GM21825 (cell line): Measurements from ENCODE around the gene TIMM17A.

Source experiments
- ATAC-seq: cut with Tn5 transposase; IDR thresholded peaks from one replicate; pipeline ENCODE4 v1.9.1; 2021; ENCODE audit warnings: mild to moderate bottlenecking, moderate library complexity; ENCODE audit not compliant: unreplicated experiment

TIMM17A gene

DNA sequence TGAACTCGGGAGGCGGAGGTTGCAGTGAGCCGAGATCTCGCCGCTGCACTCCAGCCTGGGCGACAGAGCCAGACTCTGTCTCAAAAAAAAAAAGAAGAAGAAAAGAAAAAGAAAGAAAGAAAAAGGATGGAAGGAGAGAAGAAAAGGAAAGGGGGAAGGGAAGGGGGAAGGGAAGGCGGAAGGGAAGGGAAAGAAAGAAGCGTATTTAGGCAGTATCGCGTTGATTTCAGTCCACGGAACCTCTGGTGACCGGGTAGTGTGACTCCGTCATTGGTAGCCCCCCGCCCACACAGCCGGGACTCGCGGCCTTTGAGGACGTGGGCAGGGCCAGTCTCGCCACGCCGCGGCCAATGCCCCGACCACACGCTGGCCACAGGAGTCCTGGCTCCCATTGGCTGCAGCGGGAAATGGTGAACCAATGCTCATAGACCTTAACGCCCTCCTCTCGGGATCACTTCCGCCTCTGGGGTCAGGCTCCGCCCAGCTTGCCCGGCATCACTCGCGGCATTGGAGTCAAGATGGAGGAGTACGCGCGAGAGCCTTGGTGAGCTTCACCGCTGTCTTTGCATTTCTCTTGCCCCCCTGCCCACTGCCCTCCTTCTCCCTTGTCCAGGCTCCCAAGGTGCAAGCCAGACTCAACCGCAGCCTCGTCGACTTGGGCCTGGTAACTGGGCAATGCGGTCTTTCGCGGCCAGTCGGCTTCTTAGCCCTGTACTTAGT, at the start of gene TIMM17A:
TSS of gene TIMM17A (plus strand) at position 495 of the 720 bp plus-strand sequence. CDS start at position 519, 24 bp downstream.
- peak; percentile 98 for ATAC-seq

DNA sequence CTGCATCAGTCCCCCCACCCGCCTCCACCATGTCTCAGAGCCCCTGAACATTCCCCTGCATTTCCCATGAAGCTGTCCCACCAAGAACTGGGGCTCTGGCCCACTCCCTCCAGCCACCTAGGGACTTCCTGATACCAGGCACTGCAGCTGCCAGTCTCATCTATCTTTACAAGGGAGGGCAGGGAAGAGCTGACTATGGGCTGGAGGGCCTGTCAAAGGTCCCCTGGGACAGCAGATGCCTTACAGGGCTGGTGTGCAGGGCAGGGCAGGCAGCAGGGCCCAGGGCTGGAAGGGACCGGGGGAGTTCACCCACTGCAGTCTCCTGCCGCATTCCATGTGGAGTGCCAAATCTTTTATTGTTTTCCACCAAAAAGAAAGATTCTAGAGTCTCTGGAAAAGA, 49.0 kb upstream of the TIMM17A start:
- ATAC-seq, result no peak

DNA sequence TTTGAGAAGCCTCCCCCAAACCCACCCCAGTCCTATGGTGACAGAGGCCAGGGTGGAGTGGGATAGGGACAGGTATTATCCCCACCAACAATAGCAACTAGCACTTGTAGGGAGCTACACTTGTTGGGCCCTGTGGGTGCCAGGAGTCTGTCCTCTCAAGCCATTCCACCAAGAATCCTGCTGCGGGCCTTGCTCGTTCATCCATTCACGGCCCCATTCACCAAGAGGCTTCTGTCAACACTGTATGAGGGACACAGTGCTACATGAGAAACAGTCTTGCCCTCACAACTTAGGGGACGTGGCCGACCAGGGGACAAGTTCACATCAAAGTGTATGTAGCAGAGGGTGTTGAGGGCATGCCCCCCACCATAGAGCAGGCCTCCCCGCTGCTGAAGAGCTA, 47.7 kb upstream of the TIMM17A start:
- ATAC-seq, result no peak

DNA sequence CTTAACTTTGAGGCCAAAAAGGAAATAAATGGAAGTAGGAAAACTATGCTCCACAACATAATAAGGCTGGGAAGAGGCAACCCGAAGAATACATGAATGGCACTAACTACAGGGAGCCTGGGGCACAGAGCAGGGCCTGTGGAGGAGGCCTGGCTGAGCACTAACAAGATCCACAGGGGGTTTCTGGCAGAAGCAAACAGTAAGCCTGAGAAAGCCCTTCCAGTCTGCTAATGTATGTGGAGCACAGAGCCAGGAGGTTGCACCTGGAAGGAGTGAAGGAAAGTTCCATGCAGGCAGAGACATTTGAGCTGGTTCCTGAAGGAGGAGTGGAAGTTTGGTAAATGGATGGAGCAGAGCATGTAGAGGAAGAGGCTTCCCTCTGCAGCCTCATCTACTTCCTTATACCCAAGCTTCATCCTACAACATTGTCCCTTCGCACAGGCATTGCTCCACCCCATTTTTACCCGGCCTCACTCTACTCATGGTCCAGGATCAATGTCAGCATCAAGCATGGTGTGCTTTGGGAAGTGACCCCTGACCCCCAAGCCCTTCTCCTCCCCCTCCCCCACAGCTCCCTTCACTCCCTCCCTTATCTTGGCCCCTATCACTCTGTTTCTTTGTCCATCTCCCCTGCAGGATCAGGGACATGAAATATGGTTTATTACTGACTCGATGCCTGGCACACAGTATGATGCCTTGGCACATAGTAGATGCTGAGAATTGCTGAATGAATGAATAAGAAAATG, 43.3 kb upstream of the TIMM17A start:
- ATAC-seq, result no peak

DNA sequence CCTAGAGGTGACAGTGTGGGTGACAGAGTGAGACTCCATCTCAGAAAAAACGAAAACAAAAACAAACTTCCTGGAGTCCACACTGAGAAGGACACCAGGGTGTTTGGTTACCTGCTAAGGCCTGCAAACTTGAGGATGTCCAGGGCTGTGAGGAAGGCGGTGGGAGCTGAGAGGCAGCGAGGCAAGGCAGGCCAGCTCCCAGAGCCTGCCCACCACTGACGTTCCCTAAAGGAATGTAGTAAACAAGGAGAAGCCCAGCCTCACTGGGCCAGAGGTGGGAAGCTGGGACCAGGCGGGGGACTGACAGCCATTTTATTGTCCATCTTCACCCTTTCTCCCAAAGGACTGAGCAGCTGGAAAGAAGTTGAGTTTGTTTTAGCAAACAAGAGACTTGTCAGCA, 42.5 kb upstream of the TIMM17A start:
- no peak for ATAC-seq

DNA sequence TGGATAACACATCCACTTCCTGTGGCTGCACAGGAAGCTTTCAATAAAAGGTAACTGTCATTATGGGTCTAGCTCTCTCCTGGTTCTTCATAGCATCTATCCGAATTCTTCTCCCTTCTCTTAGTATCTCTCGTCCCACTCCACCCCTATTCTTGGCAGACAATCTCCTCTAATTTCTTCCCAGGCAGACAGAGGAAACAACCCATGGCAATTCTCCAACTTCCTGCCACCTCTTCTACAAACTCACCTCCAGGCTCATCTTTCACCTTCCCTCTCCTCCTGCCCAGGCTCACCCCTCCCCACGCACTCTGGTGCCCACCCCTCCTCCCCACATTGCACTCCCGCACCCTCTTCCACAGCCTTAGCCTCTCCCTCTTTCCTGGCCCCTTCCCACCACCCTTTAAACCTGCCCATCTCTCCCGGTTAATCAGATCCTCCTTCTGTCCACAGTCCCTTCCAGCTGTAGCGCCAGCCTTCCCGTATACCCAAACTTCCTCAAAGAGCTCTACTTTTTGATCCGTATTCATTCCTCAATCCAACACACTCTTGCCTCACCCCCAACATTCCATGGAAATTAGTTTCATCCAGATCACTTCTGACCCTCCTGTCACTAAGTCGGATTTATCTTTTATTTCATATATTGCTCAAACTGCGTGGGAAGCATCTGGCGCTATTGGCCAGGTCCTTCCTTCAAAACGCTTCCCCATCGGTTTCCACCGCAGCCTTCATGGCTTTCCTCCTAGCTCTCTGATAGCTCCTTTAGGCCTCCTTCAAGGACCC, 40.7 kb upstream of the TIMM17A start:
- no peak for ATAC-seq

DNA sequence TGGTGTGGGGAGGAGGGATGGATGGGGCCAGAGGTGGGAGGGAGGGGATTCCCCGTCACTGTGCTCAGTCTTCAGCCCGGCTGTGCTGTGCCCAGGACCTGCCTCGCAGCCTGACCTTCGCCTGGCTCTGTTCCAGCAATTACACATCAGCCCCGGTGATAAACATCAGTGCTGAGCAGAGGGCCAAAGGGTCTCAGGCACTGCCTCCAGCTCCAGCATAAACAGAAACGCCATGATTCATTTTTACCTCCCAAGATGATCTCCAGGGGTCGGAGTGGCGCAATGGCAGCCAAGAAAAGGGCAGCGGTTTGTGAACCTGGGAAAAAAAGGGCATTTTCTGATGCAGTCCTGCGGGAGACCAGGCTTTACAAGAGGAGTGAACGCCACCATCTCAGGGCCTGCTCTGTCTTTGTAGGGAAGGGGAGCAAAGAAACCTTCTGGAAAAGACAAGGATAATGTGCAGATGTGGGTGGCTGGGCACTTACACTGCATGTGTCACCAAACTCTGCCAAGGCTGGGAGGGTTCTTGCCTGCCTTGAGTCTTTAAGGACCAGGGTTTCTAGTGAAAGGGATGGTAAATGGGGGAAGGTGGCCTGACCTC, 38.6 kb upstream of the TIMM17A start:
- ATAC-seq, result no peak

DNA sequence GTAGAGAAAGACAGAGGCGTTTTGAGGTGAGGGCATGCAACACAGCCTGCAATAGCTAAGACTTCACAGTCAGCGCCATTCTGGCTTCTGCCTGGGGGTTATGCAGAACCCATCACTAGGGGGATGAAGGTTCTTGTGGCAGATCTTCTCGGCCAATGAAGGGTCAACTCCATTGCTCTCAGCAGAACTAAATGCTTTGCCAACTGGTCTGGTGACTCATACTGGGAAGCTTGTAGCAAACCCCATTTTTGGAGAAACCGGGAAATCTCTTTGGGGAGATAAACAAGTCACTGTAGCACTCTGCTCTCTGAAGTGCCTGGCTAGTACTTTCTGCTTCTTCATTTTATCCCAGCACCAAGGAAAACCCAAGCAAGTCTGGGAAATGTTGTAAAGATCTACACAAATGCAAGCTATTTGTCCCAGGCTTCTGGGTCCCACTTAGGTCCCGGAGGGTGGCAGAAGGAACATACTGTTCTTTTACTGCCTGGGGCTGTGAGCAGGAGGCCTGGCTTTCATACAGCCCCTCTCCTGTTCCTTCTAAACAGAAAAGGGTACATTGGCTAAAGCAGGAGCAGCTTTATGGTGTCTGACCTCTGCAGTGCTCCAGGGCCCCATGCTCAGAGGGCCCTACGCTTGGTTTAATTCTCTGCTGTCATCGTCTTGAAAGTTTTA, 37.8 kb upstream of the TIMM17A start:
- no peak for ATAC-seq

DNA sequence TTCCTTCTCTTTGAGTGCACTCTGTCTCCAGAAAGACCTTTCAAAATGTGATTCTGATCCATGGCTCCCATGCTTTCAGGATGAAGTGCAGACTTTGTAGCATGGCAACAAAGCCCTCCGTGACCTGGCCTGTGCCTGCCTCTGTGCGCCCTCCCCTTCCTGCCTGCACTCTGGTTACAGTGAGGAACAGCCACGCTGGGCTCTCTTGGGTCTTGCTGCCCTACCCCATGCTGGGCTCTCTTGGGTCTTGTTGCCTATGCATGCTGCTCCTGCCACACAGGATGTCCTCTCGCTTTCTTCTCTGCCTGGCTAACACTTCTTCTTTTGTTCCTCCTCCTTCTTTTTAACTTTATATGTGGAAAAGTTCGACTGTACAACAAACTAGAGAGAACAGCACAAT, 37.0 kb upstream of the TIMM17A start:
- no peak for ATAC-seq

DNA sequence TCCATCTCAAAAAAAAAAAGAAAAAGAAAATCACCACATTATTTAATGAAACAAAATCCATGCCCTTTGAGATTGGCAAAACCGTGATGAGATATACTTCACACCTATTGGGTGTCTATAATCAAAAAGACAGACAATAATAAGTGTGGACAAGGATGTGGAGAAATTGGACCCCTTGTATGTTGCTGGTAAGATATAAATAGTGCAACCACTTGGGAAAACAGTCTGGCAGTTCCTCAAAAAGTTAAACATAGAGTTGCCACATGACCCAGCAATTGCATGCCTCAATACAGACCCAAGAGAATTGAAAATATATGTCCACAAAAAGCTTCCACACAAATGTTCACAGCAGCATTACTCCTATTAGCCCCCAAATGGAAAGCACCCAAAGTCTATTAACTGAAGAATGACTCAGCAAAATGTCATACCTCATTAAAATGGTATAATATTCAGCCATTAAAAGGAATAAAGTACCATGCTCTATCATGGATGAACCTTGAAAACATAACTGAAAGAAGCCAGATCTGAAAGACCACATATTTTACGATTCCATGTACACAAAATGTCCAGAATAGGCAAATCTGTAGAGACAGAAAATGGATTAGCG, 33.2 kb upstream of the TIMM17A start:
- no peak for ATAC-seq

DNA sequence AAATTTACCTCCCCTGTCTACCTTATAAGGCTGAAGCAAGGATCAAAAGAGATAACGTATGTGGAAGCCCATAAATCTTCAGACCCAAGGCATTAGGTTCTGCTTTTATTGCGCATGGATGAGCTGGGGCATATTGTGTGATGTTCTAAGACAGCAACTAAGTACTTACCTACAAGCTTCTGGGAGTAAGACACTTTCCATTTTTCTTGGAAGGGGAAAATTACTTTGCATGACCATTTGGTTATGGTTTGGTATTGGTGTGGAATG, 30.1 kb upstream of the TIMM17A start:
- ATAC-seq, result no peak

DNA sequence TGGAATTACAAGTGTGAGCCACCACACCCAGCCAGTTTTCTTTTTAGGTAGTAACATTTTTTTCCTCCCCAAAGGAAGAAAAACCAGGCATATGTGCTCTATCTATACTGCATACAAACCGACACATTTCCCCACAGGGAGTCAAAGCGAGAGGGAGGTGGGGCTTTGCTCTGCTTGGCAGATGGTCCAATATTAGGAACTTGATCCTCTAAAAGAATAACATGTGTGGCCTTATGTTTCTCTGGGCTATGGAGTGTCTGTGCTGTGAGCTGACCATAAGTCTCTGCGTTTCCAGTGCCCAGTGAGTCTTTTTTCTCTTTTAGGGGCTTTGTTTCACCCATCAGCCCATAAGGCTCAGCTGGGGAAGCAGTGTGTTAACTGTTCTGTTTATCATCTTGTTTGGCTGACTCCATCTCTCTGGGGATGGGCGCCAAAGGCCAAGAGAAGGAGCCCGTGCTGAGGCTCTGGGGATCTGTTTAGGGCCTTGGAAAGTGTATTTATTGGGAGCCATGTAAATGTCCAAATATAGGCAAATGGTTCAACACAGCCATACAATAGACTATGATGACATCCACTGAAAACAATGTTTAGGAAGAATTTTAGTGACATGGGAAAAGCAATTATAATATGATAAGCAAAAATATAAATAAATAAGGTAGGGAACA, 29.2 kb upstream of the TIMM17A start:
- no peak for ATAC-seq

DNA sequence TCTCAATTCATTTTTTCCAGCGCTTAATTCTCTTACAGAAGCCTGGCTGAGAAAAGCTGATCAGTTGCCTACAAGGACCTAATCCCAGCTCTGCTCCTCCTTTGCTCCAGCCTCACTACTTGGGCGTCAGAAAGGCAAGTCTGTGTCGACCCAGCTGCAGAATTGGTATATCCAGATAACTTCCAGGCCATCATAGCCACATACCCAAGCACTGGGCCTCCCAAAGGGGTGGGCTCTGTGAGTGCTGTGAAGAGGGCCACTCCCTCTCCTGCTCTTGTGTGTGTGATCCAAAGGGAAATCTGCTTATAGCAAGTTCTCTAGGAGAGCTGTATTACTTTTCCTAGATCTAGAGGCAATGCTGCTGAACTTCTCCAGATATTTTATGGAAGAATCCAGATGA, 27.0 kb upstream of the TIMM17A start:
- ATAC-seq, result no peak

DNA sequence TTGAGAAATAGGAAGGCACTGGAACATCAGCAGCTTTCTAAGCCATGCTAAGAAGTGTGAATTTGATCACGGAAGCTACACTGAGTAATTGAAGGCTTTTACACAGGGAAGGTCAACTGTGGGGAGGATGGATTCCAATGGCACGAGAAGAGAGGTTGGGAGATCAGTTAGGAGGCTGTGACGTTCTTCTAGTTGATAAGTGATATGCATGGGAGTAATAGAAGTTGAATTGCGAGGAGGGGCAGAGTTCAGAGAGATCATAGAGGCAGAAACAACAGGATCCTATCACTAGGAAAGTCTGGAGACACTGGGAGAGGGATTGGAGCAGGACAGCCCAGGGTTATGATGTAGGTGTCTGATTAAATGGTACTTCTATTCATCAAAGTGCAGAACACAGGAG, 25.2 kb upstream of the TIMM17A start:
- no peak for ATAC-seq

DNA sequence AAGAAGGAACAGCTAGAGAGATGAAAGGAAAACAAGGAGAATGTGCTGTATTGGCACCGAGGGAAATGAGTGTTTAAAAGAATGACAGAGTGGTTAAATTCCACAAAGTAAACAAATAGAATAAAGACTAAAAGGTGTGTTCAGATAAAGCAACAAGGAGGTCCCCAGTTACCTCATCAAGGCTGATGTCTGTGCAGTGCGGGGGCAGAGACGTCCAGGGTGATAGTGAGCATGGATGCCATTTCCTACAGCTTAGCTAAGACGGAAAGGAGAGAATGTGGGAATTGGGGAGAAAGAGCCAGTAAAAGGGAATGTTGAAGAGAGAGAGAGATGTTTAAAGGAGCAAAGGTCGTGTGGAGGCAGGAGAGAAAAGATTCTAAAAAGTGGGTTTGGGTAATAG, 24.5 kb upstream of the TIMM17A start:
- no peak for ATAC-seq

DNA sequence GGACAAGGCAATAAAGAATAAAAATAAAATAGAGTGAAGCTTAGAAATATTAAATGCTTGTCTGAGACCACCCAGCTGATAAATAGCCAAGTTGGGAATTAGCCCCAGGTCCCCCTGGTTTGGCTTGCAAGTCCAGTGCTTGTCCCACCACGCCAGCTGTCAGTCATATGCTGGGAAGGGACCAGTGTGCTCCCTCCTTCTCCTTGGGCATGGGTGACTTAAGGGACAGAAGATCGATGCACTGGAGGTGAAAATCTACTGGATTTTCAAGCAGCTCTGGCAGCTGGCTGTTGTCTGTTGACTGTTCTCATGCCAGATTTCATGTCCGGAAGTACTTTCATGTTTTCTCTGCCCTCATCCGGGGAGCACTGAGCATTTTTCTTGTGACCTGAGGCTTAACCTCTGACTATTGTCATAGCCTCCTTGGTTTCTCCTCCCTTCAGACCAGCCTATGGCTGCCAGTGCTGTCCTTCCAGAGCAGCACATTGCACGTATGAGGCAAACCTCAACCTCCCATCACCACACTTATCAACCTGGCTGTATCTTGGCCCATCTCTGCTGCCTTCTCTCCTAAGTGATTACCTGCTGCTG, 21.4 kb upstream of the TIMM17A start:
- no peak for ATAC-seq

DNA sequence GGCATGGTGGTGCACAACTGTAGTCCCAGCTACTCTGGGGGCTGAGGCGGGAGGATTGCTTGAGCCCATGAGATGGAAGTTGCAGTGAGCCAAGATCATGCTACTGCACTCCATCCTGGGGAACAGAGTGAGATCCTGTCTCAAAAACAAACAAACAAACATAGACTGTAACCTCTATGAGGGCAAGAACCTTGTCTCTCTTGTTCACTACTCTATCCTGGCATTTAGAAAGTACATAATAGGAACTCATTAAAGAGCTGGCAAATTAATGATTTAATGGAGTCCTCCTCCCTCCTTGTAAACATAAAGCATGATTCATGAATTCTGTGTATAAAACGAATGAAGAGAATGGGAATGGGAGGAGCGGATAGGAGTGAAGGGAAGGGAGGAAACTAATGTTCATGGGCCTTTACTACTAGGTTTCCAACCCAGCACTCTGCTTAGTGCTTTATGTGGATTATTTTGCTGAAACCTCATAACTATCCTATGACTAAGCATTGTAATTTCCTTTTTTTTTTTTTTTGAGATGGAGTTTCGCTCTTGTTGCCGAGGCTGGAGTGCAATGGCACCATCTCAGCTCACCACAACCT, 17.6 kb upstream of the TIMM17A start:
- no peak for ATAC-seq

DNA sequence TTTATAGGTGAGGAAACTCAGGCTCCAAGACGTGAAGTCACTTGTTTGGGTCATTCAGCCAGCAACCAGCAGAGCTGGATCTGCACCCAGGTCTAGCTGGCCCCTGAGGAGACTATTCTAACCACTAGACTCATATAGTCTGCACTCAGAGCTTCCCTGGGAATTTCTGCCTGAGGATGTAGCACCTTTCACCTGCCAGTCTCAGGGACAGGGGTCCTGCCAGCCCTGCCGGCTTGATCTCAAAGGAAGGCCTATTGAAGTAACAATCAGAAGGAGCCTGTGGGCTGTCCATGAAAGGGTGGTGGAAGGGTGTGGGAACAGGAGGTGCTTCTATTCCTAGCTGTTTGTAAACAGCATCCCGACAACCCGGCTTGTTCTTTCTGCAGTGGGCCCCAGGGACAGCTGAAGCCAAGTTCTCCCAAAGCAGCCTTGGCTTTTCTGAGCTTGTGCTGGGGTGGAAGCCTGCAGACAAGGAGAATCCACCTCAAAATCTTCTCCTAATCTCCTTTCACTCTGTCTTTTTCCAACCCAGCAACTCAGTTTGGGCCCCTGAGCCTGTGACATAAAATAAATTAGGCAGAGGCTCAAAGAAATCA, 16.8 kb upstream of the TIMM17A start:
- ATAC-seq, result no peak

DNA sequence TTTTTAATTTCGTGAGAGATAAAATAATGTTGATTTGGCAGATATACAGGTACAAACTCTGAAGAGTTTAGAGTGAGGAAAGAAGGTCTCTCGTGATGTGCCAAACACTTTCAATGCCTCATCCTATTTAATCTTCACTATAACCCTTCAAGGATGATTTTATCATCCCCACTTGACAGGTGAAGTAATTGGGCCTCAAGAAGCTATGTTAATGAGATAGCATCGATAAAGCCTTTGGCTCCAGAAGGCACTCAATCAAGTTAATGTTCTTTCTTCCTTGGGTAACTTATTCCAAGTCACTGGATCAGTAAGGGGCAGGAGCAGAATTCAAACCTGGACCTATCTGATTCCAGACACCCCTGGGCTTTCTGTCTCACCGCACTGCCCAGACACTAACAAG, 16.2 kb upstream of the TIMM17A start:
- ATAC-seq, result no peak
